ENCODE measurements around the gene RALA.
"Not testable (repeated sequence)": the region's sequence is repeated elsewhere in the genome, so short reads cannot be mapped to it uniquely, and the experiment has no call there.

The RALA gene

GRCh38 chr7:39681887-39682441 lies 58.6 kb downstream of the RALA start:
- DNase-seq (ENCODE audit: low read depth in 1 of 2, low spot score in 1 of 2) = no peak

- DNase-seq (ENCODE audit: low read depth in 1 of 2, low spot score in 1 of 2) = no peak
Observed at GRCh38 chr7:39683216-39683845, 60.0 kb downstream of the RALA start.

GRCh38 chr7:39686261-39686924 lies 63.0 kb downstream of the RALA start:
- DNase-seq (ENCODE audit: low read depth in 1 of 2, low spot score in 1 of 2) = no peak

GRCh38 chr7:39688611-39689480 lies 65.5 kb downstream of the RALA start:
- no peak for DNase-seq (ENCODE audit: low read depth in 1 of 2, low spot score in 1 of 2)

- no peak for DNase-seq (ENCODE audit: low read depth in 1 of 2, low spot score in 1 of 2)
Observed at GRCh38 chr7:39691821-39692220, 68.4 kb downstream of the RALA start.

GRCh38 chr7:39693086-39693485 lies 69.7 kb downstream of the RALA start:
- DNase-seq (ENCODE audit: low read depth in 1 of 2, low spot score in 1 of 2) = not testable (repeated sequence)

- no peak for DNase-seq (ENCODE audit: low read depth in 1 of 2, low spot score in 1 of 2)
Observed at GRCh38 chr7:39693812-39694211, 70.4 kb downstream of the RALA start.

- DNase-seq (ENCODE audit: low read depth in 1 of 2, low spot score in 1 of 2) = no peak
Observed at GRCh38 chr7:39695852-39696586, 72.6 kb downstream of the RALA start.

GRCh38 chr7:39696631-39697030 lies 73.3 kb downstream of the RALA start:
- no peak for DNase-seq (ENCODE audit: low read depth in 1 of 2, low spot score in 1 of 2)

- DNase-seq (ENCODE audit: low read depth in 1 of 2, low spot score in 1 of 2) = no peak
Observed at GRCh38 chr7:39697483-39697882, 74.1 kb downstream of the RALA start.

GRCh38 chr7:39700165-39700564 lies 76.8 kb downstream of the RALA start:
- DNase-seq (ENCODE audit: low read depth in 1 of 2, low spot score in 1 of 2) = no peak

GRCh38 chr7:39700932-39701331 lies 77.6 kb downstream of the RALA start:
- no peak for DNase-seq (ENCODE audit: low read depth in 1 of 2, low spot score in 1 of 2)

GRCh38 chr7:39702133-39702532 lies 78.8 kb downstream of the RALA start:
- DNase-seq (ENCODE audit: low read depth in 1 of 2, low spot score in 1 of 2) = no peak

- no peak for DNase-seq (ENCODE audit: low read depth in 1 of 2, low spot score in 1 of 2)
Observed at GRCh38 chr7:39703144-39703543, 79.8 kb downstream of the RALA start.

- DNase-seq (ENCODE audit: low read depth in 1 of 2, low spot score in 1 of 2) = no peak
Observed at GRCh38 chr7:39709029-39709428, 85.7 kb downstream of the RALA start.

- no peak for DNase-seq (ENCODE audit: low read depth in 1 of 2, low spot score in 1 of 2)
Observed at GRCh38 chr7:39709768-39710311, 86.5 kb downstream of the RALA start.

- DNase-seq (ENCODE audit: low read depth in 1 of 2, low spot score in 1 of 2) = no peak
Observed at GRCh38 chr7:39712751-39713150, 89.4 kb downstream of the RALA start.

- no peak for DNase-seq (ENCODE audit: low read depth in 1 of 2, low spot score in 1 of 2)
Observed at GRCh38 chr7:39714447-39715091, 91.2 kb downstream of the RALA start.

- no peak for DNase-seq (ENCODE audit: low read depth in 1 of 2, low spot score in 1 of 2)
Observed at GRCh38 chr7:39720586-39720985, 97.2 kb downstream of the RALA start.

GRCh38 chr7:39721345-39721744 lies 98.0 kb downstream of the RALA start:
- DNase-seq (ENCODE audit: low read depth in 1 of 2, low spot score in 1 of 2) = no peak
